Measurements from ENCODE around the gene TANGO2.
A peak's percentile ranks its signal among the peaks of the same experiment; 100 is the strongest.

The TANGO2 gene

DNA sequence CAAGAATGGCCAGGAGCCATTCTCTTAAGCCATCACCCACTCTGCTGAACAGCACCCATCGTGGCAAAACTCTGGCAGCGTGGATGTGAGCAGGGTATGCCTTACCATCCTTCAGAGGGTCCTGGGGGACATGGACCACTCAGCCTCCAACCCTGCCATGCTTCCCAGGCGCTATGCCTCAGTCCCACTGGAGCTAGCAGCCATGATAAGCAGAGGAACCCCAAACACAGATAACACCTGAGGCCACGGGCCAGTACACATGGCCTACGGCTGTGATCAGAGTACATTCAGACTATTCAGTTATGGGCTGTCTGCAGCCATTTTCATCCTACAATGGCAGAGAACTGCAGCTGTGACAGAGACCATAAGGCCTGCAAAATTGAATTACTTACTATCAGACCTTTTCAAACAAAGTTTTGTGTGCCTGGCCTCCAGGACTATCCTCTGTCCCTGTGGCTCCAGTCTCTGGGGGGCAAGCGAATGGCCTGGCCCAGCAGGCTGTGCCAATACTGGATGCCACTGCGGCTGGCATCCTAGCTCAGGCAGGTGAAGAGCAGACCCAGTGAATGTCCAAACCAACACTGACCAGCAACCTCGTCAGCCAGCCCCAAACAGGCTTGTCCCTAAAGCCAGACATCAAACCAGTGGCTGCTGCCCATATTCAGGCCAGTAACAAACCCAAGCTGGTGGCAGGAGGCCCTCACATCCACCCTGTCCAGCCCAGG lies 11.2 kb upstream of the TANGO2 start:
- TF ChIP-seq POLR2A (IDR thresholded peaks at IDR 0.05; ENCODE audit: low read depth, low read length) (no peak), PAX5 (IDR thresholded peaks at IDR 0.05; ENCODE audit: insufficient read depth, low read length, severe bottlenecking) (no peak), SPI1 (IDR thresholded peaks at IDR 0.05; ENCODE audit: low read depth, low read length) (no peak), POU2F2 (IDR thresholded peaks at IDR 0.05; ENCODE audit: low read depth, low read length) (no peak), TAF1 (IDR thresholded peaks at IDR 0.05; ENCODE audit: low read depth, low read length) (no peak), POLR2AphosphoS5 (IDR thresholded peaks at IDR 0.05; ENCODE audit: low read depth, low read length) (no peak)
- FAIRE-seq (no peak), DNase-seq (ENCODE audit: insufficient read length, low spot score) (no peak)

DNA sequence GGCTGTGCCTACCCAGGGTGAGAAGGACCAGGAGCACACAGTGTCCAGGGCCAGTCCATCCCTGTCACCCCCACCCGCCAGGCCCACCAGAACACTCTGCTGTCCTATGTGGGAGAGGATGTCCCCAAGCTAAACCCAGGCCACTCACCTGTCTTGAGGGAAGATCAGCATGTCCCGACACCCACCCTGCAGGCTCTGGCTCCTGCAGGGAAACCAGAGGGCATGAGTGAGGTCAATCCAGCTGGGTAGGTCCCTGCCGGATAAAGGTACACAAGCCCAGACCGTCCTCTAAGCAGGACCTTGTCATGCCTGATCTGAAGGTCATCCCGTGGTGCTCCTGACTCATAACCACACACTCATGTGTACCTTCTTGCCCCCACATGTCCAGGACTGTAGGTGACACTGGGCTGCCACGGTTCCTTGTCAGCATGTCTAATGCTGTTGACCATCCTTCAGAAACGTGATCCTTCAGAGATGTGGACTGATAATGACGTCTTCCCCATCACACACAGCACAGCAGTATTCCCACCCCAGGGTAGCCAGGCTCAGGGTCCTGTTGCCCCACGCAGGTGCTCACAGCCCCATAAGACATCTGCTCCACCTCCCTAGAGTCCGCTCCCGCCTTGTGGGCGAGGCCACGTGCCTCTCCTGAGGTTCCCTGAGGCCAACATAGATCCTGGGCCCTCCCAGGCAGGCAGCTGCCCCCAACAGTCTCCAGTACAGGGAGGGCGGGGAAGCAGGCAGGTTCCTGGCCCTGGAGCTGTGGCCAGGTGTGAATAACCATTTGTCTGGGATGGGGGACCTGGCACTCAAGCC lies 10.4 kb upstream of the TANGO2 start:
- TF ChIP-seq PAX5 (IDR thresholded peaks at IDR 0.05; ENCODE audit: insufficient read depth, low read length, severe bottlenecking): no peak
- no peak for TF ChIP-seq POU2F2 (IDR thresholded peaks at IDR 0.05; ENCODE audit: low read depth, low read length)
- no peak for TF ChIP-seq TAF1 (IDR thresholded peaks at IDR 0.05; ENCODE audit: low read depth, low read length)
- TF ChIP-seq SPI1 (IDR thresholded peaks at IDR 0.05; ENCODE audit: low read depth, low read length): no peak
- no peak for TF ChIP-seq POLR2A (IDR thresholded peaks at IDR 0.05; ENCODE audit: low read depth, low read length)
- no peak for TF ChIP-seq POLR2AphosphoS5 (IDR thresholded peaks at IDR 0.05; ENCODE audit: low read depth, low read length)
- peak; percentile 28 for FAIRE-seq
- no peak for DNase-seq (ENCODE audit: insufficient read length, low spot score)

DNA sequence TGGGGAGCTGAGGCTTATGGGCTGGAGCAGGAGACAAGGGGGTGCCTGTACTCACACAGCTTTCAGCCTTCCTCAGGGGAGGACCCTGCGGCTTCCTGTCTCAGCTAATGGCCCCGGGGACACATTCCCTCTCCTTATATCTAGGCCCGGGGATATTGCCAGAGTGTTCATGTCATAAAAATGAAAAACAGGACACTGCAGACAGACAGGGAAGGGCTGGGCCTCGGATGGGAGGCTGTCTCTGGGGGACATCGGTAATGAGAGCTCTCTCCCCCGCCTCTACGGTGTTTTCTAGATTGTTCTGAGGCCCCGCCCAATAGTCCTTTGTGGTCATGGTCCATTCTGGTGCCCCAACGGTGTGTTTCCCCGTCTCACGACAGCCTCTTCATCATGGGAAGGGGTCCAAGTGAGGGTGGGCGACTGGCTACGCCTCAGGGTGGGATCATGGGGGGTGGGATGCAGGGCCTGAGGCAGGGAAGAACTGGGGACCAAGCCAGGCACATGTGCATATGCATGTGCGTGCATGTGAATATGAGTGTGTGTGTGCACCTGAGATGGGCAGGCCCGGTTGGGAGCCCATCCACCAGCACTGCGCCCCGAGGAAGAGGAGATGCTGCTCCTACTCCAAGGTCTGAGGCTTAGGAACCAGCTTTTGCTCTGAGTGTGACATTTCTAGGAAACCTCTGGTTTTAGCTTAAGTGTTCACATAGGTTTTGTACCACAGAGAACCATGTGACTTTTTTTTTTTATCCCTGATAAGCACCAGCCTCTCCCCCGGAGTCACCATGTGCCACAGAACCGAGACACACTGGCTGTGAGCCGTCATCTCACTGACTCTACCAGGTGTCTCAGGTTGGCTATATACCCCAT lies 9.6 kb upstream of the TANGO2 start:
- FAIRE-seq: no peak

DNA sequence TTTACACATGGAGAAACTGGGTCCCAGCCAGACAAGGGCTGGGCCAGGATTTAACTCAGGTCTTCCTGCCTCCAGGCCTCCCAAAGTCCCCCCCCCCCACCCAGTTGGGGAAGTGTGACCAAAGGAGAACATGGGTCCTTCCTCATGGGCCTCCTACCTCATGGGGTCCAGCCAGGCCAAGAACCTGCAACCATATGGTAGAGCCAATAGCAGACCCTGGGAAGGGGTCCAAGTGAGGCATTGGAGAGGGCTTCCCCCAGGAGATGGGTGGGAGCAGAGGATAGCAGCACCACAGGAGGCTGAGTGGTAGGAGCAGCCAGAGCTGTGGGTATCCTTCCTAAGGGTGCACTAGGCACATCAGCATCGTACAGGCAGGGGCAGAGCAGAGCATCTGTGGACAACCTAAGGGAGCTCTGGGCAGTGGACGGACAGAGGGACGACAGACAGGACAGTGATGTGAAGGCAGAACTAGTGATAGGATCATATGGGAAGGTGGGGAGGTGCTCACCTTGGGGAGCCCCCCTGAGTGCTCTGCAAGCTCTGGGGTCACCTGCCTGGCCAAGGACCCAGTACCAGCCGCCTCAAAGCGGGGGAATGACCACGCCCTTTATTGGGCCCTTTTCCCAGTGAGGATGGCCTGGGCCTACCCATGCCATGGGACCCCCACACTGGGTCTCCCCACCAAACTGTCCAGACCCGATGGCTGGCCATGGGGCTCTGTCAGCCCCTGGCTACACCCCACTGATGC lies 8.7 kb upstream of the TANGO2 start:
- FAIRE-seq (no peak), DNase-seq (ENCODE audit: insufficient read length, low spot score) (no peak)
- TF ChIP-seq POU2F2 (IDR thresholded peaks at IDR 0.05; ENCODE audit: low read depth, low read length) (no peak), SPI1 (IDR thresholded peaks at IDR 0.05; ENCODE audit: low read depth, low read length) (no peak), TAF1 (IDR thresholded peaks at IDR 0.05; ENCODE audit: low read depth, low read length) (no peak), POLR2AphosphoS5 (IDR thresholded peaks at IDR 0.05; ENCODE audit: low read depth, low read length) (no peak), POLR2A (IDR thresholded peaks at IDR 0.05; ENCODE audit: low read depth, low read length) (no peak), PAX5 (IDR thresholded peaks at IDR 0.05; ENCODE audit: insufficient read depth, low read length, severe bottlenecking) (no peak)

More for the DNA sequence above, 9.6 kb upstream of the TANGO2 start:
- TF ChIP-seq PAX5 (IDR thresholded peaks at IDR 0.05; ENCODE audit: insufficient read depth, low read length, severe bottlenecking): no peak
- TF ChIP-seq SPI1 (IDR thresholded peaks at IDR 0.05; ENCODE audit: low read depth, low read length): no peak
- DNase-seq (ENCODE audit: insufficient read length, low spot score): no peak

DNA sequence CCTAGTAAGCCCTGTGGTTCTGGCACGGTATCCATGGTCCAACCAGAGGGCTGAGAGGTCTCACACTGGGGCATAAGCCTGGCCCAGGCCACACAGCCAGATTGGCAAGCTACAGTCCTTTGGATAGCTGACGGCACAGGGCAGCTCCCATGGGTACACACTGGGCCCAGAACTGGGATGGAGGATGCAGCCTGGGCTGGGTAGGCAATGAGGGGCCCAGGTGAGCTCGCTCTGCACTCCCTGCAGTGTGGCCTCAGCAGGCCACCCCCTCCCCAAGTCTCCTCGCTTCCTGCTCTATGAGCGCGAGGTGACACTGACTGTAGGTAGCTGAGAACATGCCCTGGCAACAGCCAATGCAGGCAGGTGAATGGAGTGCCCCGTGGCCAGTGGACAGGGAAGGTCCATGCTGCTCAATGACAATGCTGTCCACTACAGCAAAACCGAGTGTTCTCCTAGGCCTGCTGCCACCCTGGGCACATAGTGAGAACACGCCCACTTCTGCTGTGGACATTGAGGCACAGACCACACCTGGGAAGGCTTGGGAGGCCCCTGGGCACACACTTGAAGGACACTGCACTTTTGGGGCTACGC lies 8.1 kb upstream of the TANGO2 start:
- FAIRE-seq: no peak
- no peak for TF ChIP-seq POU2F2 (IDR thresholded peaks at IDR 0.05; ENCODE audit: low read depth, low read length)
- no peak for TF ChIP-seq SPI1 (IDR thresholded peaks at IDR 0.05; ENCODE audit: low read depth, low read length)
- no peak for DNase-seq (ENCODE audit: insufficient read length, low spot score)

DNA sequence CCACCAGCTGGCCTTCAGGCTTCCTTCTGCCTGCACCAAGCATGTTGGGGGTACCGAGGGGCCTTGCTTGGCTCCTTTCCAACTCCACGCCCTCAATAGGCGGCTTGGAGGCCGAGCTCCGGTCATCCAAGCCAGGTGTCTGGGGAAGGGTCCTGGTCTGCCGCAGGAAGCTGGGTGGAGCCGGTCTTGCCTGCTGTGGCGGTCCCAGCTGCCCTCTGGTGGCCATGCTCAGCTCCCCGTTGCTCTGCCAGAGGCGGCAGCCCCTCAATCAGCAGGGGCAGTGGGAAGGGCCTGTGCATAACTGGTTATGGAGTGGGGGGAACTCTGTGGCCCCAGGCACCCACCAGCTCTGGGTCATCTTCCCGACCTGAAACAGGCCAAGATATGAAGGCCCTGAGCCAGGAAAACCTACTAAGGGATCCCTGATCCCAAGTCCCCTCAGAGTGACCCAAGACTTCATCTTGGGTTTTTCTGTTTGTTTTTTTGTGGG lies 7.5 kb upstream of the TANGO2 start:
- FAIRE-seq: no peak

GRCh38 chr22:20014526-20015186 lies 6.3 kb upstream of the TANGO2 start:
- FAIRE-seq (no peak), DNase-seq (ENCODE audit: insufficient read length, low spot score) (no peak)
- TF ChIP-seq POLR2AphosphoS5 (IDR thresholded peaks at IDR 0.05; ENCODE audit: low read depth, low read length): no peak
- no peak for TF ChIP-seq POU2F2 (IDR thresholded peaks at IDR 0.05; ENCODE audit: low read depth, low read length)
- no peak for TF ChIP-seq TAF1 (IDR thresholded peaks at IDR 0.05; ENCODE audit: low read depth, low read length)
- TF ChIP-seq PAX5 (IDR thresholded peaks at IDR 0.05; ENCODE audit: insufficient read depth, low read length, severe bottlenecking): no peak
- no peak for TF ChIP-seq POLR2A (IDR thresholded peaks at IDR 0.05; ENCODE audit: low read depth, low read length)
- no peak for TF ChIP-seq SPI1 (IDR thresholded peaks at IDR 0.05; ENCODE audit: low read depth, low read length)

More for the DNA sequence above, 7.5 kb upstream of the TANGO2 start:
- DNase-seq (ENCODE audit: insufficient read length, low spot score): no peak
- TF ChIP-seq POU2F2 (IDR thresholded peaks at IDR 0.05; ENCODE audit: low read depth, low read length) (no peak), POLR2A (IDR thresholded peaks at IDR 0.05; ENCODE audit: low read depth, low read length) (no peak), SPI1 (IDR thresholded peaks at IDR 0.05; ENCODE audit: low read depth, low read length) (no peak), POLR2AphosphoS5 (IDR thresholded peaks at IDR 0.05; ENCODE audit: low read depth, low read length) (no peak), PAX5 (IDR thresholded peaks at IDR 0.05; ENCODE audit: insufficient read depth, low read length, severe bottlenecking) (no peak), TAF1 (IDR thresholded peaks at IDR 0.05; ENCODE audit: low read depth, low read length) (no peak)

DNA sequence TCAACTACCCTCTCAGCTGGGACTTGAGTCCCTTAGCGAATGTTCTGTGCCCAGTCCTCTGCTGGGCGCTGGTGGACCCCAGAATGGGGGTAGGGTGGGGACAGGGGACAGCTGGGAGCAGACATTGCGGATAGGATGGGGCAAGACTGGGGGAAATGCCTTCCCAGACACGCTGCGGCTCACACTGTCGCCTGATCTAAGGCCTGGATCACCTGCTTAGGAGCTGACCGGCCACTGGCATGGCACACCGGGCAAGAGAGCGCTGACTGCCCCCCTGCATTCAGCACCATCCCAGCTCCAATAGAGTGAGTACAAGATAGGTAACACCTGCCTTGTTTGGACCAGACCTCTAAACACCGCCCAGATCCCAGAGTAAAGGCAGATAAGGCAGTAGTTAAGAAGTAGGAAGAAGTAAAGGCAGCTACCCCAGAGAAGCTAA lies 5.7 kb upstream of the TANGO2 start:
- FAIRE-seq: no peak
- no peak for DNase-seq (ENCODE audit: insufficient read length, low spot score)
- TF ChIP-seq PAX5 (IDR thresholded peaks at IDR 0.05; ENCODE audit: insufficient read depth, low read length, severe bottlenecking): no peak
- no peak for TF ChIP-seq POU2F2 (IDR thresholded peaks at IDR 0.05; ENCODE audit: low read depth, low read length)
- TF ChIP-seq POLR2A (IDR thresholded peaks at IDR 0.05; ENCODE audit: low read depth, low read length): no peak
- TF ChIP-seq POLR2AphosphoS5 (IDR thresholded peaks at IDR 0.05; ENCODE audit: low read depth, low read length): no peak
- TF ChIP-seq SPI1 (IDR thresholded peaks at IDR 0.05; ENCODE audit: low read depth, low read length): no peak
- no peak for TF ChIP-seq TAF1 (IDR thresholded peaks at IDR 0.05; ENCODE audit: low read depth, low read length)
